22Rv1 (cell line): ENCODE measurements around the gene COL1A1.

Experiments
- CTCF ChIP-seq: fragments of 450-650 bp; IDR thresholded peaks from 2 replicates; pipeline ENCODE4 v1.5.1; 2017; ENCODE audit warnings: mild to moderate bottlenecking
- ZFX ChIP-seq: fragments of 450-650 bp; IDR thresholded peaks from 2 replicates; pipeline ENCODE4 v1.6.1; 2017; ENCODE audit warnings: antibody characterized with exemption, borderline replicate concordance

GRCh38 chr17:50181591-50182560 lies 19.6 kb downstream of the COL1A1 start:
- TF ChIP-seq CTCF: no peak
- TF ChIP-seq ZFX: no peak
